Hepatocyte (in vitro differentiated cells): Measurements from ENCODE around the gene CDK17. TPM values are rescaled to one million over a fixed set of nuclear protein-coding genes. Genes with fewer than 3 reads are reported as not detected.
"Not testable (repeated sequence)": the region's sequence is repeated elsewhere in the genome, so short reads cannot be mapped to it uniquely, and the experiment has no call there.

Source experiments
- DNase-seq: peaks from one replicate; pipeline ENCODE4 v3.0.0-alpha.2; 2016; ENCODE audit warnings: low spot score
- H2AFZ ChIP-seq: fragments of 200-600 bp; sonication (generic); 2 replicates; pipeline ENCODE4 v1.6.0; 2016; ENCODE audit warnings: antibody characterized with exemption, mild to moderate bottlenecking
- H3K27ac ChIP-seq: fragments of 200-600 bp; sonication (generic); 2 replicates; pipeline ENCODE4 v1.5.1; 2016; ENCODE audit warnings: mild to moderate bottlenecking
- H3K27me3 ChIP-seq: fragments of 200-600 bp; sonication (generic); 2 replicates; pipeline ENCODE4 v1.6.1; 2016
- H3K36me3 ChIP-seq: fragments of 200-600 bp; sonication (generic); replicated peaks from 2 replicates; pipeline ENCODE4 v1.5.1; 2016; ENCODE audit warnings: low read depth; ENCODE audit not compliant: insufficient read depth
- H3K4me1 ChIP-seq: fragments of 200-600 bp; sonication (generic); 2 replicates; pipeline ENCODE4 v1.5.1; 2016; ENCODE audit warnings: mild to moderate bottlenecking, moderate library complexity; ENCODE audit not compliant: insufficient read depth
- H3K4me2 ChIP-seq: fragments of 200-600 bp; sonication (generic); 2 replicates; pipeline ENCODE4 v1.6.0; 2016
- H3K4me3 ChIP-seq: fragments of 200-600 bp; sonication (generic); 2 replicates; pipeline ENCODE4 v1.5.1; 2016; ENCODE audit warnings: mild to moderate bottlenecking
- H3K79me2 ChIP-seq: fragments of 200-600 bp; sonication (generic); 2 replicates; pipeline ENCODE4 v1.6.0; 2017; ENCODE audit warnings: mild to moderate bottlenecking
- H3K9me2 ChIP-seq: fragments of 200-600 bp; sonication (generic); replicated peaks from 2 replicates; pipeline ENCODE4 v1.6.0; 2017; ENCODE audit warnings: mild to moderate bottlenecking; ENCODE audit not compliant: insufficient read depth
- H3K9me3 ChIP-seq: fragments of 200-600 bp; sonication (generic); 2 replicates; pipeline ENCODE4 v1.5.1; 2016; ENCODE audit warnings: low read depth, mild to moderate bottlenecking
- H4K20me1 ChIP-seq: fragments of 200-600 bp; sonication (generic); 2 replicates; pipeline ENCODE4 v1.6.0; 2016; ENCODE audit warnings: mild to moderate bottlenecking; ENCODE audit not compliant: insufficient read depth, poor library complexity, severe bottlenecking
- CTCF ChIP-seq: fragments of 200-600 bp; sonication (generic); IDR thresholded peaks from 2 replicates; pipeline ENCODE4 v1.5.1; 2016; ENCODE audit warnings: antibody characterized with exemption, mild to moderate bottlenecking; ENCODE audit not compliant: poor library complexity
- EZH2 ChIP-seq: fragments of 200-600 bp; sonication (generic); IDR thresholded peaks from 2 replicates; pipeline ENCODE4 v1.6.1; 2016; ENCODE audit warnings: antibody characterized with exemption, mild to moderate bottlenecking, borderline replicate concordance
- EZH2phosphoT487 ChIP-seq: fragments of 200-600 bp; sonication (generic); IDR thresholded peaks from one replicate; pipeline ENCODE4 v1.6.1; 2018; ENCODE audit warnings: antibody characterized with exemption, mild to moderate bottlenecking, low read depth, moderate library complexity; ENCODE audit not compliant: unreplicated experiment, severe bottlenecking
- WGBS: methylation state at CpG from one replicate; pipeline ENCODE4 v1.1.6; 2016; ENCODE audit warnings: low lambda C conversion rate; ENCODE audit errors: missing lambda C conversion rate; 5-methylcytosine and 5-hydroxymethylcytosine counted together
- polyA plus RNA-seq: library from polyadenylated mRNA; unstranded; fragments of >200 nt; fragmentation: Nextera tagmentation; extraction: Ambion mirVana; gene quantifications from 2 replicates; pipeline ENCODE4 v1.2.1, GENCODE V29; 2016
- total RNA-seq: library from RNA; depleted of rRNA; stranded (reverse); fragments of >200 nt; gene quantifications from 2 replicates; pipeline ENCODE4 v1.2.3, GENCODE V29; 2014

The CDK17 gene
- total and polyA plus RNA-seq, 2 experiments from 2014 or later: 13.8 to 33.1 TPM

GRCh38 chr12:96344124-96344695 lies 56.0 kb downstream of the CDK17 start:
- H3K79me2 ChIP-seq: peaks cover 92% of the 10 kb centered on the region
- H3K4me2 ChIP-seq: no peak overlapping the region
- DNase-seq: no peak
- H3K27me3 ChIP-seq: no peaks in the 10 kb centered on the region
- no peaks in the 10 kb centered on the region for H3K9me2 ChIP-seq
- no peak overlapping the region for H3K27ac ChIP-seq
- H4K20me1 ChIP-seq: no peaks in the 10 kb centered on the region
- 91% methylated on average over 3 of the region's 3 CpGs for WGBS
- TF ChIP-seq CTCF (no peak), EZH2phosphoT487 (no peak), EZH2 (no peak)
- no peak overlapping the region for H3K4me3 ChIP-seq
- no peaks in the 10 kb centered on the region for H3K4me1 ChIP-seq
- no peaks in the 10 kb centered on the region for H3K36me3 ChIP-seq
- no peak overlapping the region for H2AFZ ChIP-seq
- H3K9me3 ChIP-seq: peaks cover 18% of the 10 kb centered on the region

- Histone ChIP-seq H3K4me2 (no peak overlapping the region), H3K27ac (no peak overlapping the region), H3K4me1 (no peaks in the 10 kb centered on the region), H3K36me3 (no peaks in the 10 kb centered on the region), H3K4me3 (no peak overlapping the region), H2AFZ (no peak overlapping the region), H3K9me2 (no peaks in the 10 kb centered on the region), H4K20me1 (no peaks in the 10 kb centered on the region), H3K79me2 (peaks cover 89% of the 10 kb centered on the region), H3K9me3 (peaks cover 18% of the 10 kb centered on the region), H3K27me3 (no peaks in the 10 kb centered on the region)
- TF ChIP-seq EZH2phosphoT487 (no peak), CTCF (no peak), EZH2 (no peak)
- no peak for DNase-seq
- 99% methylated on average over 3 of the region's 3 CpGs for WGBS
Measured at GRCh38 chr12:96343347-96343954, 56.8 kb downstream of the CDK17 start.

- not testable (repeated sequence) for H3K4me3 ChIP-seq, H3K36me3 ChIP-seq, H3K27me3 ChIP-seq, H3K4me2 ChIP-seq, H3K9me2 ChIP-seq, H3K27ac ChIP-seq, H3K4me1 ChIP-seq, DNase-seq, H2AFZ ChIP-seq, H4K20me1 ChIP-seq
- H3K9me3 ChIP-seq: peaks cover 18% of the 10 kb centered on the region
- 92% methylated on average over 5 of the region's 5 CpGs for WGBS
- H3K79me2 ChIP-seq: peaks cover 83% of the 10 kb centered on the region
Measured at GRCh38 chr12:96339666-96340065, 60.6 kb downstream of the CDK17 start.

DNA sequence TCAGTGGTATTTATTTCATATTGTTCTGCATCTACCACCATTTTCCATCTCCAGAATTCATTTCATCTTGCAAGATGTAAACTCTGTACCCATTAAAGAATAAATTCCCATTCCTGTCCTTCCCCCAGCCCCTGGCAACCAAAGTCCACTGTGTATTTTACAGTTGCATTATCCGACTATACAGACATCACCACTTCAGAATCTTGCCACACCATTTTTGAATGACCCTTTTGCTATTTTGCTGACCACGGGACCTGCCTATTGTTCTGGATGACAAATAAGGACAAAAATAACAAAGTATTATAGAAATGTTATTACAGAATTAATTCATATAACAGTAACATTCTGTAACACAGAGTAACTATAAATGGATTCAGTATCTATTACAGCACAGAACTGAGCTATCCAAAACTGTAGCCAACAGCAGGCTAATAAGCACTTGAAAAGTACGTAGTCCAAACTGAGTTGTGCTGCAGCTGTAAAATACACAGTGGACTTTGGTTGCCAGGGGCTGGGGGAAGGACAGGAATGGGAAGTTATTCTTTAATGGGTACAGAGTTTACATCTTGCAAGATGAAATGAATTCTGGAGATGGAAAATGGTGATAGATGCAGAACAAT lies 61.3 kb downstream of the CDK17 start:
- Histone ChIP-seq H3K4me1 (no peaks in the 10 kb centered on the region), H2AFZ (no peak overlapping the region), H4K20me1 (no peaks in the 10 kb centered on the region), H3K27me3 (no peaks in the 10 kb centered on the region), H3K4me3 (no peak overlapping the region), H3K79me2 (peaks cover 76% of the 10 kb centered on the region), H3K9me3 (peaks cover 11% of the 10 kb centered on the region), H3K36me3 (no peaks in the 10 kb centered on the region), H3K4me2 (no peak overlapping the region), H3K27ac (no peak overlapping the region), H3K9me2 (no peaks in the 10 kb centered on the region)
- 74% methylated on average over 3 of the region's 3 CpGs for WGBS
- peak; percentile 13 for DNase-seq
- no peak for TF ChIP-seq EZH2phosphoT487
- TF ChIP-seq CTCF: no peak
- TF ChIP-seq EZH2: no peak
